Femur (tissue), 1 donor: ENCODE data around the gene GGTA1.
"Not testable (repeated sequence)": the region's sequence is repeated elsewhere in the genome, so short reads cannot be mapped to it uniquely, and the experiment has no call there.

Source experiments
- DNase-seq: peaks from one replicate; pipeline ENCODE4 v3.0.0-alpha.2; 2017

GGTA1 gene

DNA sequence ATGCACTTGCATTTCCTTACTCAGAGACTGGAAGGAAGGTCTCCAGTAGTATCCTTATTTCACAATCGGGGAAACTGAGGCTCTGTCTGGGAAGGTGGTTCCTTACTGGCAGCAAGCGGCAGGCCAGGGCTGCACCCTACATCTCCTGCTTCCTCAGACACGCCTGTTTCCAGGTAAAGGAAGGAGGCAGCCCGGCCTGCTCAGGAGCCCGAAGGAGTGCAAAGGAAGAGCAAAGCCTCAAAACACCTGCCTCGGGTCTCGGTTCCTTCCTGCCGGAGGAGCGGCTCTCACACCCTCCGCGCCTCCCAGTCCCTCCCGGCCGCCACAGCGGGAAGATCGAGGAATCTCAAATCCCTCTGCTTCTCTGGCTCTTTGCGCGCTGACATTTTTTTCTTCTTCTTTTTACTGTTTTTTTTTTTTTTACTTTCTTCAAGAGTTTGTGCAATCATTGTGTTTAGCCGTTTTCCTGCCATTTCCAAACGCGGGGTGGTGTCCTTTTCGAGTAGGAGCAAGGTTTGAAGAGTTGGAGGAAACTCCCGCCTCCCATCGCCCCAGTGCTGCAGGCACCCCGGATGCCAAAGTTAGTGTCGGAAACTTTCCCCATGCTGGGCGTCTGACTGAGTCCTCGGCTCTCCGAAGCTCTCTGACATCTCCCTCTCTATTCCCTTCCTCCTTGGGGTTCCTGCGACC lies 1.0 kb downstream of the GGTA1 start:
- no peak for DNase-seq

DNA sequence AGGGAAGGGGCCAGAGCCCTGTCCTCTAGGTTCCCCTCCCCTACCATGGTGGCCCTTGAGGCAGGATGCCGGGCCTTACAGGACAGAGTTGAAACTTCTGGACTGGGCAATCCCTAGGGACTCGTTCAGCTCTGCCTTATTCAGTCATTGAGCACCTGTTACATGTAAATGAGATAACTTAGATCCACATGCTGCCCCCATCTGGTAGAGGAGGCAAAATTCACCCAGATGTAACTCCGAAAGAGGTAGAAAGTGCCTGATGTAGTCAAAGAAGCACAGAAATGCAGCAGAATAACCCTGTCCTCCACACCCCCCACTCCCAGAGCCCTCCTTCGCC lies 1.5 kb downstream of the GGTA1 start:
- DNase-seq, result peak; percentile 77

- no peak for DNase-seq
Measured at GRCh38 chr9:121495976-121496375, 3.7 kb downstream of the GGTA1 start.

- DNase-seq, result no peak
Measured at GRCh38 chr9:121494192-121494591, 5.5 kb downstream of the GGTA1 start.

DNA sequence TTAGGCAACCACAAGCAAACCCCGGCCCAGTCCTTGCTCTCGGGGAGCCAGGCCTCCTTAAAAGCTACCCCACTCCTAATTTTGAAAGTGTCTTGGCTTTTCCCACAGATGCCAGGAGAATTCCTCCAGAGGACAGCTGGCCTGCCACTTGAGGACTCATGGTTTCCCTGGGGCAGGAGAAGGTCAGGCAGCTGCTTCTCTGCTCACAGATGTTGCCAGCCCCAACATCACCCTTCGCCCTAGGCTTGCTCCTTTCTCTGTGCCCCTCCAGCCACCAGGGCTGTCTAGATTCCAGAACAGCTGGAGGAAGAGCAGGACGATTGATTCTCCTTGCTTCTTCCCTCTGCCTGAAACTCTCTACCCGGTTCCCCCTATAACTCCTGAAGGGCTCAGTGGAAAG lies 8.5 kb downstream of the GGTA1 start:
- DNase-seq, result no peak

- DNase-seq, result no peak
Measured at GRCh38 chr9:121489344-121489743, 10.3 kb downstream of the GGTA1 start.

DNA sequence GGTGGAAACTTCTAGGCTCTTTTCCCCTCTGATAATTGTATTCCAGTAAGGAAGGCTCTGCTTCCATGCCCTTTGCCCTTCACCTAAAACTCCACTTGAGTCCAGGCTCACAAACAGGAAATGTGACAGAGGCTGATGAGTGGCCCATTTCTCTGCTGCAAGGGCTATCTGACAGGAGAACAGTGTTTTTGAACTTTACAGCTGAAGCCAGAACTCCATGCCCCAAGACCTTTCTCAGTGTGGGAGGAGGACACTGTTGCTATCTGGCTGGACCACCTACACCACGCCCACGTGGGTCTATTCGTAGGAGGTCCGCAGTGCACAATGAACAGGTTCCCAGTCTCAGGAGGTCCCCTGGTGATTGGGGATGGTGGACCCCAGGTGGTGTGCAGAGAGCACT lies 13.6 kb downstream of the GGTA1 start:
- no peak for DNase-seq

- DNase-seq, result no peak
Measured at GRCh38 chr9:121485623-121486022, 14.0 kb downstream of the GGTA1 start.

- DNase-seq, result no peak
Measured at GRCh38 chr9:121484651-121485446, 14.8 kb downstream of the GGTA1 start.

DNA sequence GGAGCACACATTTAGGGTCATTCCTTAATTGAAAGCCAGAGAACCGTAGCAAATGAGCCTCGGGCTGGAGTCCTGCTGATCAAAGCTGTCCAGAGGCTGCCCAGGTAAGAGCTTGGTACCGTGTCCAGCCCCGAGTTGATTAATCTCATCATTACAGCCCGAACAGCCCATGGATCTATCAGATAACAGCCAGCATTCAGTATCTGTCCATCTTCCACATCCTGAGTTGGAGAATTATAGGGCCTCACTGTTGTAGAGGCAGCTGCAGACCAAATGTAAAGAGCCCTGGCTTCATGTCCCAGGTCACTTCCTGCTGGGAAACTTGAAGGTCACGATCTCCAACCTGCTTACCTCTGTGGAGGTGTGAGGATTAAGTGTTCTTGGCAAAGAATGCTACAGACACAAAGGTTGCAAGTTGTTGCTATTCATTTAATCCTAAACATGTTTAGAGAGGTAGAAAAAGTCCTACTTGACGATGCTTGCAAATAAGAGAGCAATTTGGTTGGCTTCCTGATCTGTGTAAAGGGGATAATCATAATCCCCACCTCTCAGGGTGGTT lies 16.1 kb downstream of the GGTA1 start:
- no peak for DNase-seq

GRCh38 chr9:121483049-121483448 lies 16.6 kb downstream of the GGTA1 start:
- no peak for DNase-seq

GRCh38 chr9:121478816-121479676 lies 20.6 kb downstream of the GGTA1 start:
- no peak for DNase-seq

DNA sequence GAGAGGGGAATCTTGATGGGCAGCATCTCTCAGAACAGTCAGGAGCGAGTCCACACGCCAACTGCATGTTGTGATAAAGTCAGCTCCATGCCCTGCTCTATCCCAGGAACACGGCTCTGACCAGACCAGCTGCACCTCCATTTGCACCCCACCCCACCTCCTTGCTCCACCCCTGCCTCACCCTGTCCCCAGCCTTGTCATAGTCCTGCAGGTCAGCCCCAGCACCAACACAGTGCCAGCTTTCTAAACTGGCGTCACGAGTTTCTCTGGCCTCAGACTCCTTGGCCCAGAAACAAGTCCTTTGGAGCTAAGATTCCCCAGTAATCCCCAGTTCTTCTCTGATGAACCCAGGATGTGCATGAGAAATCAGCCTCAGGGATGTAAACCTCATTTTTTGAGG lies 23.5 kb downstream of the GGTA1 start:
- no peak for DNase-seq

GRCh38 chr9:121474231-121474947 lies 25.3 kb downstream of the GGTA1 start:
- DNase-seq, result no peak

- no peak for DNase-seq
Measured at GRCh38 chr9:121473229-121473628, 26.4 kb downstream of the GGTA1 start.

- no peak for DNase-seq
Measured at GRCh38 chr9:121472446-121472845, 27.2 kb downstream of the GGTA1 start.

DNA sequence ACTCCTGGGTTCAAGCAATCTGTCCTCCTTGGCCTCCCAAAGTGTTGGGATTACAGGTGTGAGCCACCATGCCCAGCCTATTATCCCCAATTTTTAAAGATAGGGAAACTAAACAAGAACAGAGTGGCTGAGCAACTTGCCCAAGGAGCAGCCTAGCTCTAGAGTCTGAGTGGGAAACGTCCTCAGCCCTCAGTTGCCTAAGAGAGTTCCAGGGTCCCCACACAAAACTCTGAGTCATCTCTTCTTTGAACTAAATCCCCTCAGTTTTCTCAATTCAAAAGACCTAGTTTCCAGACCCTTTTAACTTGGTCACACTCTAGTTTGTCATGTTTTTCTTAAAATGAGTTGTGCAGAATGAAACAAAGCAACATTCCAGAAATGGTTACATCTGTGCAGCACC lies 33.5 kb downstream of the GGTA1 start:
- no peak for DNase-seq

GRCh38 chr9:121464968-121465367 lies 34.7 kb downstream of the GGTA1 start:
- no peak for DNase-seq

DNA sequence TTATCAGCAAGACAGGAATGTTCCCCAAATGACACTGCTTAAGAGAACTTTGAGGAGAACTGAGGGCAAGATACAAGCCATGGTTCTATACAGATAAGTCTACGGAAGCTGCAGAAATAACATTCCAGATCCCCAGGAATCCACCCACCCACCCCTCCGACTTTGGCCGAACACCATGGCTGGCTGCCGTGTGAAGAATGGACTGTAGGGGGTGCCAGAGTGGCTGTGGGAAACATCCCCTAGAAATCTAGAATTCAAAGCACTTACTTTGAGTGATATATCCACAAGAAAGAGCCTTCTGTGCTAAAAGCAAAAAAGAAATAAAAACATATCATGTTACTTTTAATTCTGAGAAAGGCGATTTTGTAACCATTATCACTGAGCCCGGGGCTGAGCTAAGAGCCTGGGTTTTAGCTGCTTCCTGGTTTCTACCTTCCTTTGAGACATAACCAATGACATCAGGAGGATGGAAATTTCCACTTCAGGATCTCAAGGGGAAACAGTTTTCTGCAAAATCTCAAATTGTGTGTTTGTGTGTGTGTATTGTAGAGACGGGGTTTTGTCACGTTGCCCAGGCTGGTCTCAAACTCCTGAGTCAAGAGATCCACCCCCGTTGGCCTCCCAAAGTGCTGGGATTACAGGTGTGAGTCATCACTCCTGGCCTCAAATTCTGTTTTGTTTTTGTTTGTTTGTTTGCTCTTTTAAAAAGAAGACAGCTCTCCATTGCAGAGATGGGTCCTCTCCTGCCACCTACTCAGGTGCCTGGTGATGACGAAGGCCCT lies 36.4 kb downstream of the GGTA1 start:
- peak; percentile 40 for DNase-seq

DNA sequence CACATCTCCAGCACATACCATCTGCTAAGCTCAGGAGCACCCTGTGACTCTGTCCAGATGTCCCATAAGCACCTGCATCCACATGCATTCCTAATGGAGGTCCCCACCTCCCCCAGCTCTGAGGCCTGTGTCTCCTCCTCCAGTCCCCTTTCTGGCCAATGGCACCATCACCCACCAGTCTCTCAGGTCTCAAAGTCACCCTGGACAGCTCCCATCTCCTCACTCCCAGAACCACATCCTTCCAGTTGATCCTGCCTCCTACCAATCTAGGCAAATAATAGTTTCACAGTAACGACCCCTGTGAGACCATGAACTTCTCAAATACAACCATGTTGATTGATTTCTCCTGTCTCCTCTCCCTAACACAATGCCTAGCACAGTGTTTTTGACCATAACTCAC lies 40.1 kb downstream of the GGTA1 start:
- DNase-seq, result no peak

DNA sequence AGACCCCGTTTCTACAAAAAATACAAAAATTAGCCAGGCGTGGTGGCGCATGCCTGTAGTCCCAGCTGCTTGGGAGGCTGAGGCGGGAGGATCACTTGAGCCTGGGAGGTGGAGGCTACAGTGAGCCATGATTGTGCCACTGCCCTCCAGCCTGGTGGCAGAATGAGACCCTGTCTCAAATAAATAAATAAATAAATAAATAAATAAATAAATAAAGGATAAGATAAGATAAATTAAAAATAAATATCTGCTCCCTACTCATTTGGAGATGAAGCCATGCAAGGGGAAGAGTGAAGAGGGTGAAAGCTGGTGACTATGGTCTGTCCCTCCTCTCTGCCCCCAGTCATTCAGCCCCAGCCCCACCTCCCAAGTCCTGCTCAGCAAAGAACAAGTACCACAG lies 41.2 kb downstream of the GGTA1 start:
- DNase-seq, result not testable (repeated sequence)
